ENCODE measurements around the gene SH3PXD2B.

Gene SH3PXD2B

DNA sequence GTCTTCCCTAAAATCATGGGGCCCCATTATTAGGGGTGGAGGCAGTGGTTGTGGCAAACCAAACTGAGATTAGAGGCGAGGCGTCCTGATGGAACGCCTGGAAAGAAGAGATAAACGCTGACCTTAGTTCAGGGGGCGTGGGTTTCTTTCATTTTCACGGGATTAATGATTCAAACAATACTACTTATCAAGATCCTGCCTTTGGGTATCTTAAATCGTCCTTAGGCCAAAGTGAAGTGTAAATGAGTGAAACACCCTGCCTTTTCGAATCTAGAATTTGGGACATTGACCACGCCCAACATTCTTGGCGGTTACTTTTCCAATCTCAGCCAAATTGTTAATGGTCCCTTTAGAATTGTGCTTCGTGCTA lies 169.7 kb downstream of the SH3PXD2B start:
- no peak for DNase-seq (ENCODE audit: extremely low read depth, low read depth)
- no peak for TF ChIP-seq CTCF (IDR thresholded peaks at IDR 0.05; ENCODE audit: low read depth, low read length)

DNA sequence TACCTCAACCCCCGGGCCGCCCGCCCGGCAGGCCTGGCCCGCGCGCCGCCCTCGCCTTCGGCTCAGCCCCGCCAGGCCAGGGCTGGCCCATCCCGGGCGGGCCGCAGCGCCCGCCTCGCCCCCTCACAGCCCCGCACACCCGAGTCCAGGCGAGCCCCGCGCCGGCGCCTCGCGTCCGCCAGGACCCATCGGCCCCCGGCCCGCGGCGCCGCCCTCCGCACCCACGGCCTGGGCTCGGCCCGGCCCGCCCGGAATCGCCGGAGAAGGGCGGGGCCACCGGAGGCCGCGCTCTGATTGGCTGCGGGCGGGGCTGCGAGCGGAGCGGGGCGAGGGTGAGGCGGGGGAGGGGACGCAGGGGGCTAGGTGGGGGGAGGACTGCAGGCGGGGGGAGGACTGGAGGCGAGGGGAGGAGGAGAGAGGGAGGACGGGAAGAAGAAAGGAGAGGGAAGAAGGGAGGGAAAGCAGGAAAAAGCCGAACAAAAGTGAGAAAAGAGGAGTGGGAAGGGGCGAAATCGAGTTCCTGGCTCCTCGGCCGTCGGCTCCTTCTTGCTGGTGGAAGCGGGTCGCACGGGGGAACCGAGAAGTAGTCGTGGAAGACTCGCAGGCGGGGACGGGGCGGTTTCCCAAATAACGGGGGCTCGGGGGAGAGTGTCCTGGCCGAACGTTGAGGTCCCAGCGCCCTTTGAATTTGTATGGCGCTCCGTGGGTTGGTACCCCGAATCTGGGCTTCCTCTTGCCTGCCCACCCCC lies 170.3 kb downstream of the SH3PXD2B start:
- TF ChIP-seq CTCF (IDR thresholded peaks at IDR 0.05; ENCODE audit: low read depth, low read length), result no peak
- DNase-seq (ENCODE audit: extremely low read depth, low read depth), result no peak

GRCh38 chr5:172283020-172283861 lies 171.1 kb downstream of the SH3PXD2B start, which contains the start of gene UBTD2:
Gene UBTD2, minus strand, starts transcription at chr5:172283764. Its CDS starts 99 bp downstream, at chr5:172283665.
- no peak for DNase-seq (ENCODE audit: extremely low read depth, low read depth)
- TF ChIP-seq CTCF (IDR thresholded peaks at IDR 0.05; ENCODE audit: low read depth, low read length), result peak; percentile 35

GRCh38 chr5:172282272-172283019 lies 171.9 kb downstream of the SH3PXD2B start:
- no peak for TF ChIP-seq CTCF (IDR thresholded peaks at IDR 0.05; ENCODE audit: low read depth, low read length)
- DNase-seq (ENCODE audit: extremely low read depth, low read depth), result no peak

DNA sequence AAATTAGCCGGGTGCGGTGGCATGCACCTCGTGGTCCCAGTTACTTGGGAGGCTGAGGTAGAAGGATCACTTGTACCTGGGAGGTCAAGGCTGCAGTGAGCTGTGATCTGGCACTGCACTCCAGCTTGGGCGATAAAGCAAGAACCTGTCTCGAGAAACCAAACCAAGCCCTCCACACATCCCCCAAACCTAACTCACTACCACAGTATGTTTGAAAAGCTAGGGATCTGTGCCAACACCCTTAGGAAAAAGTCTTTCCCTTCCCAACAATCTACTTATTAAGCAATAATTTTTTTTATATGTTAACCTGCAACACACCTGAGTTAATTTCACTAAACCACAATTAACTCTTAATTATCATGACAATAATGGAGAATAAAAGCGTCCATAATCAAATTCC lies 173.0 kb downstream of the SH3PXD2B start:
- no peak for TF ChIP-seq CTCF (IDR thresholded peaks at IDR 0.05; ENCODE audit: low read depth, low read length)
- no peak for DNase-seq (ENCODE audit: extremely low read depth, low read depth)

DNA sequence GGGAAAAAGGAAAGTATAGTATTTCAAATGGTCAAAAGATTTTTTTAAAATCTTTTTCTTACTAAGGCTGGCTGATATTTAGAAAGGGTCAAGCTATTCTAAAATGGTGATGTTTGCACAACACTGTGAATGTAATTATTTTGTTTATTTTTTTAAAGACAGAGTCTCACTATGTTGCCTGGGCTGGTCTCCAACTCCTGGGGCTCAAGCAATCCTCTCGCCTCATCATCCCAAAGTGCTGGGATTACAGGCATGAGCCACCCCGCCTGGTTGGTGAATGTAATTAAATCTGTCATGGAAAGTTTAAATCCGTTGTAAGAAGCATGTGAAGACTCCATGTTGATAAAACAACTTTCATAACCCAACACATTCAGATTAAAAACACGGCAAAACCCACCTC lies 173.4 kb downstream of the SH3PXD2B start:
- peak; percentile 93 for DNase-seq (ENCODE audit: extremely low read depth, low read depth)
- no peak for TF ChIP-seq CTCF (IDR thresholded peaks at IDR 0.05; ENCODE audit: low read depth, low read length)
